ENCODE measurements around the gene MGAT5.

GRCh38 chr2:134370655-134371445 is 117.0 kb downstream of the MGAT5 start:
- TF ChIP-seq CTCF (conservative IDR thresholded peaks at IDR 0.05; ENCODE audit: low read length) = no peak
- no peak for TF ChIP-seq EZH2phosphoT487 (IDR thresholded peaks at IDR 0.05; ENCODE audit: borderline replicate concordance, low read depth, low read length)
